ENCODE data around the gene RANGRF.

DNA sequence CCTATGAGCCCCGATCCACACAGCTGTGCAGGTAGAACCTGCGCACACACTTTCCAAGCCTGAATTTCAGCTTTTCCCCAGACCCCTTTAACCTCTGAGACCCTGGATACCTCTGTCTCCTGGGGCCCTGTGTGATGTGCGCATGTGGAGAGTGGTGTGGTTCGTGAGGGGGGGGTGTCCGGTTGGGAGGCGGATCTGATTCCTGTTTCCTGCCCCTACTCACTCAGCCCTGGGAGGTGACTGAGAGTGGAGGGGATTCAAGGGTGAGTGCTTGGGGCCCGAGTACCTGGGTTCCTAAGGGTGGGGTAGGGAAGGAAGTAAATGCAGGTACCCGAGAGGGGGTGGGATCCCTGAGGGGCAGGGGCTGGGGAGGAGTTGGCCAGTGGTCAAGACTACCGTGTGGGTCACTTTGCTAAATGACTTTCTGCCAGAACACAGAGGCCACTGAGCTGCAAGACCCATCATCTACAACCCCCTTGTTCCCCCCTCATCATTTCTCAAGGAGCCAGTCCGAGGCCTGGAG, 22.2 kb downstream of the RANGRF start:
- TF ChIP-seq, protein P1, sequence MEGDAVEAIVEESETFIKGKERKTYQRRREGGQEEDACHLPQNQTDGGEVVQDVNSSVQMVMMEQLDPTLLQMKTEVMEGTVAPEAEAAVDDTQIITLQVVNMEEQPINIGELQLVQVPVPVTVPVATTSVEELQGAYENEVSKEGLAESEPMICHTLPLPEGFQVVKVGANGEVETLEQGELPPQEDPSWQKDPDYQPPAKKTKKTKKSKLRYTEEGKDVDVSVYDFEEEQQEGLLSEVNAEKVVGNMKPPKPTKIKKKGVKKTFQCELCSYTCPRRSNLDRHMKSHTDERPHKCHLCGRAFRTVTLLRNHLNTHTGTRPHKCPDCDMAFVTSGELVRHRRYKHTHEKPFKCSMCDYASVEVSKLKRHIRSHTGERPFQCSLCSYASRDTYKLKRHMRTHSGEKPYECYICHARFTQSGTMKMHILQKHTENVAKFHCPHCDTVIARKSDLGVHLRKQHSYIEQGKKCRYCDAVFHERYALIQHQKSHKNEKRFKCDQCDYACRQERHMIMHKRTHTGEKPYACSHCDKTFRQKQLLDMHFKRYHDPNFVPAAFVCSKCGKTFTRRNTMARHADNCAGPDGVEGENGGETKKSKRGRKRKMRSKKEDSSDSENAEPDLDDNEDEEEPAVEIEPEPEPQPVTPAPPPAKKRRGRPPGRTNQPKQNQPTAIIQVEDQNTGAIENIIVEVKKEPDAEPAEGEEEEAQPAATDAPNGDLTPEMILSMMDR (IDR thresholded peaks at IDR 0.05): no peak
- TF ChIP-seq POLR2A (IDR thresholded peaks at IDR 0.05): no peak

Data from body of pancreas (tissue), 4 donors.